Measurements from ENCODE around the gene TRAPPC8.
"Not testable (repeated sequence)": the region's sequence is repeated elsewhere in the genome, so short reads cannot be mapped to it uniquely, and the experiment has no call there.

Gene TRAPPC8

DNA sequence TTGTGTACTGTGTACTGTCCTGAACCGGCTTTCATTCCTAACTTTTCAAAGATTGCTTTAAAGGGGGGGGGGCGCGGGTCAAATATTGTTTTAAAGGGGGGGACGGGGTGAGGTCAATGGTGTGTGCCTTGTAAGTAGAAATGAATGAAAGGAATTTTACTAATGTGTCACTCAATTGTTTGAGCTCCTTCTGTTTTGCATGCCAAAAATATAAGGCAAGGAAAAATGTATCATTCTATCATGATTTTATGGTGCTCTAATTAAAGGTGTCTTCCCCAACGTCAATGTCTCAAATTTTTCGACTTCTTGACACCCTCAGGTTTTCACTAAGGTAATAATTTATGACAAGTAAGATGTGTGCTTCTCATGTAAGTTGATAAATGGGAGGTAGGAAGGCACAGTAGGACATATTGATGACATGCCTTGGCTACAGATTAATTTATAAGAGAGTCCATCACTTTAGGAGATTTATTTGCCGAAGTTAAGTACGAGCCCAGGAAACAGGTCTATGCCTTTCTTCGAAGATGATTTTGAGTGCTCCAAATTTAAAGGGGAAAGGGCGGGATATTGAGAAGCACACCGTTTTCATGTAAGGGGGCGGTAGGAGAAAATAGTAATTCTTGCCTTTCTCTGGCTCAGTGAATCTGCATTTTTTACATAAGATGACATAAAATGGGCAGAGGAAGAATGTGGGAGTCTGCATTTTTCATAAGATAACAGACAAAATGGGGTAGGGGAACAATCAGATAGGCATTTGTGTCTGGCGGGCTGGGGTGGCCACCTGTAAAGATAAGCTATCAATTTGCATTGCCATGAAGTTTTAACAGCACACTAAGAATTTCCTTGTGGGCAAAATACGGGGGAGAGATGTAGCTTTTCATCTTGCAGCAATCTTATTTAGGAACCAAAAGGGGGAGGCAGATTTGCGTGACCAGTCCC lies 1.2 kb upstream of the TRAPPC8 start:
- DNase-seq = no peak

DNA sequence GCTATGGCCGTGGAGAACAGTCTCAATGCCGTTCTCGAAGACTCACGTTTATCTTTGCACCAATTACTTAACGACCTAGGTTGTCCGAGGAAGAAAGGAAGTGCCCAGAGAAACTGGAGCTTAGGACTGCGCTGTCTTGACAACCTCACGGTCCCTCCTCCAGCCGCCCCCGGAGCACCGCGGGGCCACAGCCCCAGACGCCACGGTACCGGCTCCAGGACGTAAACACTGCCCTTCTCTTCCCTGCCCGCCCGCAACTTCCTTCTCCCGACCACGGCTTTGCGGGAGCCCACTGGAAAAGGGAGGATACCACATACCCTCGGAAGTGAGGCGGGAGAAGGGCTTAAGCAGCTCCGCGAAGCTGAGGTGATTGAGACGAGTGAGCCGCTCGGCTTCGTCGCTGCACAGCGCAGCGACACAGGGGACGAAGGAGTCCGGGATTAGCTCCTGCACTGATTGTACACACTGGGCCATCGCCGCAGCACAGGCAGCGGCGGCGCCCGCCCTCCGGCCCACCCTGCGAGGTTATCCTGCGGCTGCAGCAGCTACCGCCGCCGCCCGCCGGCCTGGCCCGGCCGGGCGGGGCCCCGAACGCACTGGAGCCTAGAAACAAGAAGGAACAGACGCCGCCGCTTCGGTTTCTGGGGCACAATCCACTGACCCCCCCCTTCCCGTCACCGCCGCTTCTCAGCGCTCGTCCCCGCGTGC lies 483 bp downstream of the TRAPPC8 start:
- DNase-seq = no peak

DNA sequence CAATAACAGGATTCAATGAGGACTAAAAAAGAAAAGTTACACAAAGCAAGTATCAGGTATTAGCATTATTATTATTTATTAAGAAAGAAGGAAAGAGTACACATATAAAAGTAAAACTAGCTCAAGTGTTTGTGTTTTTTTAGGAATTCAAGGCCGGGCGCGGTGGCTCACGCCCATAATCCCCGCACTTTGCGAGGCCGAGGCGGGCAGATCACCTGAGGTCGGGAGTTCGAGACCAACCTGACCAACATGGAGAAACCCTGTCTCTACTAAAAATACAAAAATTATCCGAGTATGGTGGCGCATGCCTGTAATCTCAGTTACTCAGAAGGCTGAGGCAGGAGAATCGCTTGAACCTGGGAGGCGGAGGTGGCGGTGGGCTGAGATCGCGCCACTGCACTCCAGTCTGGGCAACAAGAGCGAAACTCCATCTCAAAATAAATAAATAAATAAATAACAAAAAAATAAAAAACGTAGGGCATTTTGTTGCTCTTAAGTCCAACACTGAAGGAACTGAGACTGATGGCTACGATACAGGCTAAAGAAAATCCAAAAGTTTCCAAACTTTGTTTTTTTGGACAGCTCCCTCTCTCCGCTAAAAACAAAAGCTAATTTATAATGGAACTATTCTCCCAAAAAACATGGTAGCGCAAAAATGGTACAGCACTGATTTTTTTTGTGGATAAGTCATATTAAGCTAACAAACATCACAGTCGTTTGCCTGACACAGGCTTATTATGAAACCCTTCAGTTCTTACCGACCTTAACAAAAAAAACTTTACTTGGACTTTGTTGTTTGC lies 1.7 kb downstream of the TRAPPC8 start:
- no peak for DNase-seq

DNA sequence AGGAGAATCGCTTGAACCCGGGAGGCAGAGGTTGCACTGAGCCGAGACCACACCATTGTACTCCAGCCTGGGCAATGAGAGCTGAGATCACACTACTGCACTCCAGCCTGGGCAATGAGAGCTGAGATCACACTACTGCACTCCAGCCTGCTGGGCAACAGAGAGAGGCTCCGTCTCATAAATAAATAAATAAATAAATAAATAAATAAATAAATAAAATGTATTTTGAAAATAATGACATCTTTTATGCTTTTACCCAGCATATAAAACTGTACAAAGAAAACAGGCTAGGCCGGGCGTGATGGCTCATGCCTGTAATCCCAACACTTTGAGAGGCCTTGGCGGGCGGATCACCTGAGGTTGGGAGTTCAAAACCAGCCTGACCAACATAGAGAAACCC lies 8.2 kb downstream of the TRAPPC8 start:
- DNase-seq = not testable (repeated sequence)

DNA sequence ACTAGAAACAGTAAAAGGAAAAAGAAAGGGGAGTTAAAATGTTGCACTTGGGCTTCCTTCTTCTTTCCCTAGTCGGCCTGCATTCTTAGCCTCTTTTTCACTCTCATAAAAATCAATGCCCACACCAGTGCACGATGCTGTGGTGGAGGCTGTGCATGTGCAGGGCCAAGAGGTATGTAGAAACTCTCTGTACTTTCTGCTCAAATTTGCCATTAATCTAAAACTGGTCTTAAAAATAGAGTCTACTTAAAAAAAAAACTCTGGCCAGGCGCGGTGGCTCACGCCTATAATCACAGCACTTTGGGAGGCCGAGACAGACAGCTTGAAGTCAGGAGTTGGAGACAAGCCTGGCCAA lies 11.1 kb downstream of the TRAPPC8 start:
- no peak for DNase-seq

DNA sequence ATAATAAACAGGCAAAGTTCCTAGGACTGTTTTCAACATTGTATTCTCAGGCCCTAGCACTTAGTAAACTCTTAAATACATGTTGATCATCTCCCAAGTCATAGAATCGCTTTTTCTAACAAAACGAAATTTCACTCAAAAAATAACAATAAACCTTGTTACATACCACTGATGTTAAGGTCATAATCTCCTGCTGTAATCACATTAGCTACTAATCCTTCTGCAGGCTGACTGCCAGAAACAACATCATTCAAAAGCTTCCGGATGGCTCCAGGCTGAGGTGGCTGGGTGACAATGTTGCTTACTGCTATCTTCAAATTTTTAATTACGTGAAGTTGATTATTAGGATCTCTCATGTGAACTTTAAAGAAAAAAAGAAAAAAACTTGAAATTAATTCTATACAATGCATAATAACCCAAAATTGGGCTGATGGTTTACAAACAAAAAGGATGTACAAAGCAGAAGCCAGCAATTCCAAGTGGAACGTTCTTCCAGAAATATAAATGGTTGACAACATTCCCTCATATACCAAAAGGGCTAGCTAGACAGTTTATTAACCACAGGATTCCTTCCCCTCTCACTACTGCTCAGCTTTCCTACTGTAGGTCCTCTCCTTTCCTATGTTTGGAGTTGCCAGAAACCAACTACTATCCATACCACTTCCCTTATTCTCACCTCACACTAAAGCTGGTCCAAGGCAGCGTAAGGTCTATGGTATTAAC lies 11.6 kb downstream of the TRAPPC8 start:
- no peak for DNase-seq

DNA sequence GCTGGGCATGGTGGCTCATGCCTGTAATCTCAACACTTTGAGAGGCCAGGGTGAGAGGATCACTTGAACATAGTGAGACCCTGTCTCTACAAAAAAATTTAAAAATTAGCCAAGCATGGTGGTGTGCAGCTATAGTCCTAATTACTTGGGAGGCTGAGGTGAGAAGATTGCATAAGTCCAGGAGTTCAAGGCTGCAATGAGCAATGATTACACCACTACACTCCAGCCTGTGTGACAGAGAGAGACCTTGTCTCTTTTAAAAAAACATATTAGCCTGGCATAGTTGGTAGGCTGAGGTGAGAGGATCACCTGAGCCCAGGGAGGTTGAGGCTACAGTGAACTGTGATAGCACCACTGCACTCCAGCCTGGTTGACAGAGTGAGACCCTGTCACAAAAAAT lies 13.7 kb downstream of the TRAPPC8 start:
- DNase-seq = no peak

DNA sequence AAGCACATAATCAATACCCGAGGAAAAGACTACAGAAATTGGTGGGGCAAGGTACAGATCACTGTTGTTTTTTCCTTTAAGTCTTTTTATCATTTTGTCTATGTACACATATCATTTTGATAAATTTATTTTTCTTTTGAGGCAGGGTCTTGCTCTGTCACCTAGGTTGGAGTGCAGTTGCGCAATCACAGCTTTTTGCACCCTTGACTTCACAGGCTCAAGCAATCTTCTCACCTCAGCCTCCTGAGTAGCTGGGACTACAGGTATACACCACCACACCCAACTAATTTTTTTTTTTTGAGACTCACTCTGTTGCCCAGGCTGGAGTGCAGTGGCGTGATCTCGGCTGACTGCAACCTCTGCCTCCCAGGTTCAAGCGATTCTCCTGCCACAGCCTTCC lies 15.9 kb downstream of the TRAPPC8 start:
- not testable (repeated sequence) for DNase-seq

DNA sequence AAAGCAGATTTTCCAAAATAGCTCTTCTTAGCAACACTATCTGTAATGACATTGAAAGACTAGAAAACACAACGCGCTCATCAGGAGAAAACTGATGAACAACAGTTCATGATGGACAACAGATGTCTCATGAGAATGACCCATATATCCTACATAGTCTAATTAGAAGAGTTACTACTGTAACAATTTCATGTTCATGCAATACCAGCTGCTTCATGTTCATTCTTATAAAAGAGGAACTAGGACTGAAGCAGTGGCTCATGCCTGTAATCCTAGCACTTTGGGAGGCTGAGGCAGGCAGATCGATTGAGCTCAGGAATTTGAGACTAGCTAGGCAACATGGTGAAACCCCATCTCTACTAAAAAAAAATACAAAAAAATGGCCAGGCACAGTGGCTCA lies 22.7 kb downstream of the TRAPPC8 start:
- no peak for DNase-seq

DNA sequence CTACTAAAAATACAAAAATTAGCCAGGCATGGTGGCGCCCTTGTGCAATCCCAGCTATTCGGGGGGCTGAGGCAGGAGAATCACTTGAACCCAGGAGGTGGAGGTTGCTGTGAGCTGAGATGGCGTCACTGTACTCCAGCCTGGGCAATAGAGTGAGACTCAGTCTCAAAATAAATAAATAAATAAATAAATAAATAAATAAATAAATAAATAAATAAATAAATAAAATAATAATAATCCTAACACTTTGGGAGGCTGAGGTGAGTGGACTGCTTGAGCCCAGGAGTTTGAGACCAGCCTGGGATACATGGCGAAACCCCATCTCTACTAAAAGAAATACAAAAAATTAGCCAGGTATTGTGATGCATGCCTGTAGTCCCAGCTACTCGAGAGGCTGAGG lies 23.6 kb downstream of the TRAPPC8 start:
- not testable (repeated sequence) for DNase-seq

DNA sequence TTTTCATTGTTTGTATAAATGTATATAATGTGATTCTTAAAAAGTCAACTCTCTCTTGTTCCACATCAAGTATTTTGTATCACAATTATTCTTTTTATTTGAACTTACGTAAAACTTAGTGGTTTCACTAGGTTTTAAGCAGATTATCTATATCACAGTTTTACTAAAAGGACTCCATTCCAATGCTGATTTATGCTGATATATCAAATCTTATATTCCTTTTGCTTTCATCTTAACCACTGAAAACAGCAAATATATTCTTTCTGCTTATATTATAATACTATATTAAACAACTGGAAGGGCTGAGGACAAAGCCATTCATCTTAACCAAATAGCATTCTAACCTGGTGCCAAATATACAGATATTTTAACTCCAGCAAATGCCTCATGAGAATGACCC lies 24.2 kb downstream of the TRAPPC8 start:
- DNase-seq = no peak

DNA sequence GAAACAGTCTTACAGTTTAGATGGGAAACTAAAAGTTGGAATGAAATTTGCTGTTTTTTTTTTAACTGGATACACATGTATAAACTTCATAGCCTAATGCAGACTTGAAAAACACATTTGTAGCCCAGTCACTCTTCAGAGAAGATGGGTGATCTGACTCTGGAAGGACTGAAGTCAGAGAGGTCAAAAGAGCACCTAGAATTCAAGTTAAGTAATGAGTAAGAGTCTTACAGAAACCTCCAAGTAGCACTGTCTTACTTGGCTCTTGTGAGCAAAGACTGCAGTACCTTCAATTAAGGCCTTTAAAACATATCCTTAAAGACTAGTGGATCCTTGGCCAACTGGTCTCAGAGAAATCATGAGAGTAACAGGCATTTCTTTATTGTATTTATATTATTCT lies 41.9 kb downstream of the TRAPPC8 start:
- DNase-seq = no peak

DNA sequence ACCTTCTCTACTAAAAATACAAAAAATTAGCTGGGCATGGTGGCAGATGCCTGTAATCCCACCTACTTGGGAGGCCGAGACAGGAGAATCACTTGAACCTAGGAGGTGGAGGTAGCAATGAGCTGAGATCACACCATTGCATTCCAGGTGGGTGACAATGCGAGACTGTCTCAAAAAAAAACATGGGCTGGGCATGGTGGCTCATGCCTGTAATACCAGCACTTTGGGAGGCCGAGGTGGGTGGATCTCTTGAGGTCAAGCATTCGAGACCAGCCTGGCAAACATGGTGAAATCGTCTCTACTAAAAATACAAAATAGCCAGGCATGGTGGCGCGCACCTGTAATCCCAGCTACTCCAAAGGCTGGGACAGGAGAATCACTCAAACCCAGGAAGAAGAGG lies 43.2 kb downstream of the TRAPPC8 start:
- not testable (repeated sequence) for DNase-seq

DNA sequence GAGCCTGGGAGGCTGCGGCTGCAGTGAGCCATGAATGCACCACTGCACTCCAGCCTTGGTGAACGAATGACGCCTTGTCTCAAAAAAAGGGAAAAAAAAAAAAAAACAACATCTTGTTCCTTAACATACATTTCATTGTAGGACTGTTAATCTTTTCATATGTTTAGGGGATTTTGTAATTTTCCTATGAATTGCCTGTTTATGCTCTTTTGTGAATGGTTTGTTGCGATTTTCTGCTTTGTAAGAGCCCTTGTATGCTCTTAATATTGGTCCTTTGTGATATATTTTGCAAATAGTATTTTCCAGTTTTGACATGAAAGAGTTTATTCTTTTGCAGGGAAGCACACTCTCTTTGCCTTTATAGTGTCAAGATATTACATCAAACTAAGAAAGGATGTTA lies 50.0 kb downstream of the TRAPPC8 start:
- DNase-seq = no peak

DNA sequence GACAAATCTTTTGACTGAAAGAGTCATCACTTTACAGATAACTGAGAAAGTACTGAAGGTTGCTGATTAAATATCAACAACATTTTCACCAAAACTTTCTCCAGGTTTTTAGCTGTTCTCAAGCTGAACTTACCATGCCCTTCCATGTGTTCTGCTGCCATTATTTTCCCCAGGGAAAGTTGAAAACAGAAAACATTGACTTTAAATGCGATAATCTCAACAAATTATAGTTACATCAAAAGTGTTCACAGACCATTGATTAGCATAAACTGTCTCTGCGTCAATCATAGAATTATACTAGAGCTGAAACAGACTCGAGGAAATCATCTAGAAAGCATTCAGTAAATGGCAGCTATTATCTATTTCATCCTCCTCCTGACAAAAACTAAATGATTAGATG lies 51.4 kb downstream of the TRAPPC8 start:
- DNase-seq = no peak

DNA sequence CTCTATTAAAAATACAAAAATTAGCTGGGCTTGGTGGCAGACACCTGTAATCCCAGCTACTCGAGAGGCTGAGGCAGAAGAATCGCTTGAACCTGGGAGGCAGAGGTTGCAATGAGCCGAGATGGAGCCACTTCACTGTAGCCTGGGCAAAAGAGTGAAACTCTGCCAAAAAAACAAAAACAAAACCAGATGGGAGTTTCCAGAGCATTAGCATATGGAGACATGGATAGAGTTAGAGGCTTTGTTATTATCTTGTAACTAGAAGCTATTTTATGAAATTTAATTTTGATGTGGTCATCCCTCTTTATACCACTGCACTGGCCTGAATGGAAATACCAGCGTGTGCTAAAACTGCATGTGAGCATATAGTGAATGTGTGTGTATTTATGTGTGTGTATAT lies 58.9 kb downstream of the TRAPPC8 start:
- DNase-seq = no peak

DNA sequence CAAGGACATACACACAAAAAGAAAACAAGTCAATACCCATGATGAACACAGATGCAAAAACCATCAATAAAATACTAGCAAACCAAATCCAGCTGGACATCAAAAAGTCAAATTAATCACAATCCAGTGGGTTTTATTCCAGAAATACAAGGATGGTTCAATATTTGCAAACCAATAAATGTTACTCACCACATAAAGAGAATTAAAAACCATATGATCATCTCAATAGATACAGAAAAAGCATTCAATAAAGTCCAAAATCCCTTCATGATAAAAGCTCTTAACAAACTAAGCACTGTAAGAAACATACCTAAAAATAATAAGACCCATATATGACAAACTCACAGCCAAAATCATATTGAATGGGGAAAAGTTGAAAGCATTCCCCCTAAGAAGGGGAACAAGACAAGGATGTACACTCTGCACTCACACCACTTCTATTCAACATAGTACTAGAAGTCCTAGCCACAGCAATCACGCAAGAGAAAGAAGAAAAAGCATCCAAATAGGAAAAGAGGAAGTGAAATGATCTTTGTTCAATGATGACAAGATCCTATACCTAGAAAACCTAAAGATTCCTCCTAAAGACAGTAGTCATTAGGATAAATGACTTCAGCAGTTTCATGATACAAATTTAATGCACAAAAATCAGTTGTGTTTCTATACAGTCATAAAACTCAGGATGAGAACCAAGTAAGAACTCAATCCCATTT lies 62.6 kb downstream of the TRAPPC8 start:
- no peak for DNase-seq

DNA sequence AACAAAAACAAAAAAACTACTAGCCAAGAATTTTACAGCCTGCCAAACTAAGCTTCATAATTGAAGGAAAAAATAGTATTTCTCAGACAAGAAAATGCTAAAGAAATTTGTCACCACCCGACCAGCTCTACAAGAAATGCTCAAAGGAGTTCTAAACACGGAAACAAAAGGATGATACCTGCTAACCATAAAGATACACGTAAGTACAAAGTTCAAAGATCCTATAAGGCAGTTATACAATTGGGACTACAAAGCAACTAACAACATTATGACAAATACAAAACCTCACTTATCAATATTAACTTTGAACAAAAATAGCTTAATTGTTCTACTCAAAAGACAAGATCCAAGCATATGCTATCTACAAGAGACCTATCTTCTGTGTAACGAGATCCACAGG lies 64.6 kb downstream of the TRAPPC8 start:
- DNase-seq = no peak

DNA sequence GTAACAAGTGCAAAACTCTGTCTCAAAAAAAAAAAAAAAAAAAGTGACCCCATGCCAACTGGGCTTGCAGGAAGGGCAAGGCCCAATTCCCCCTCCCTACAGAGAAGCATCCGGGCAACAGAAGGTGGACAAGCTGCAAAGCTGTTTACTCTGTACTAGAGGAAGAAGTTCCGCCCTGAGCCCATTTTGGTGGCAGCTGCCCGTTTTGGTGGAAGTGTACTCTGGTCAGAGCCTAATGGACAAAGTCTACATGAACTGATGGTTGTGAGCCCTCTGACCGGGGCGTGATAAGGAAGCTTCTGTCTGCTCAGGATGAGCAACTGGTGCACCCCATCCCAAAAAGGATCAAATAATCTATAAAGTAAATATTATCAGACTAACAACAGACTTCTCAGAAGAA lies 65.0 kb downstream of the TRAPPC8 start:
- no peak for DNase-seq

DNA sequence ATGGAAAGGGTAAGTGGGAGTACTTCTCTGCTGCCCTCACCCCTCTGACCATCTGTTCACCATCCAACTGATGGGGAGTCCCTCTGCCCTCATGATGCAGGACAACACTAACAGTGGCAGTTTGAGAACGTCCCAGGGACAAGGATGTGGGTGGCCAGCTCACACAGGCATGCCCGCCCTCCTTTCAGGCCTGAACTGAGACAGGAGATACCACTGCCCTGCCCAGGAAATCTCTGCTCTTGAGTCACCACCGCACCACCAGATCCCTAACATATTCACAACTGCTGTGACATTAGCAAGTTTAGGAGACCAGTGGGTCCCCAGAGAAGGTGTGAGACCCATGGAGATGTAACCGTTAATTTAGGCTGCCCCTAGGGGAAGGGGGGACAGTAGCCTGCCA lies 66.2 kb downstream of the TRAPPC8 start:
- DNase-seq = no peak

DNA sequence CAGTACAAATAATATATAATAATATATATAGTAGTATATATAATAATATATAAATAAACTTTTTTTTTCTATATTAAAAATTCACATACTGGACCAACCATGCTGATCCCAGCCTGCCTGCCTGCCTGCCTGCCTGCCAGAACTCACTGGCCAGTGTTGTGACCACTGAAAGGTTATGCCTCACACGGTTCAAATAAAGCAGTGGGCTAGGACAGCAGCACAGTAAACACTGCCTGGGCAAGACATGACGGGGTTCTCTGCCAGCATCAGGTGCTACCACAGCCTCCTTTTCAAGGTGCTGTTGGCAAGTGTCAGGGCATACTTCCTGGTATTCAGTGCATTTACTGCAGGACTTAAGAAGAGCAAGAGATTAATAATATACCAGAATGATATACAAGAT lies 67.6 kb downstream of the TRAPPC8 start:
- no peak for DNase-seq

DNA sequence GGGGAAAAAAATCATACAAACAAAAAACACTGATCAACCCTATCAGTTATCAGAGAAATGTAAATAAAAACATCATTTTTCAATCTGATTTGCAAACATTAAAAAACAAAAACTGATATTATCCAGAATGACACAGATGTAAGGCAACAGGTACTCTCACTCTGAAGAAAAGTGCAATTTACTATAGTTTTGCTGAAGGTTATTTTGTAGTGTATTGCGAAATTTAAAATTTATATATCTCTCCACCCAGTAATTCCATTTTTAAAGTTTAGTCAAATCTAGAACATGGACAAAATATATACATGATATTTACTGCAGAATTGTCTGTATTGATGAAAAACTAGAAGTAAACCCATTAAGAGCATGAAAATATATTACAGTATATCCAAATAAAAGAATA lies 79.8 kb downstream of the TRAPPC8 start:
- no peak for DNase-seq
